Astrocyte (in vitro differentiated cells and primary cell): ENCODE measurements around the gene TDP1.

Experiments
- CTCF ChIP-seq: IDR thresholded peaks from 2 replicates; pipeline ENCODE4 v1.5.1; 2011; ENCODE audit warnings: low read depth, mild to moderate bottlenecking, inconsistent platforms, low read length, moderate library complexity; ENCODE audit not compliant: insufficient read depth
- EZH2 ChIP-seq: IDR thresholded peaks from 2 replicates; pipeline ENCODE4 v1.6.1; 2012; ENCODE audit warnings: mild to moderate bottlenecking, low read length, inconsistent platforms; ENCODE audit not compliant: insufficient read depth

GRCh38 chr14:89927186-89927865 lies 28.4 kb upstream of the TDP1 start:
- no peak for TF ChIP-seq CTCF
- no peak for TF ChIP-seq EZH2
